ENCODE data around the gene CORO6. TPM values are rescaled to one million over a fixed set of nuclear protein-coding genes. Genes with fewer than 3 reads are reported as not detected.

Gene CORO6
- polyA plus RNA-seq, 1 donor (not counting 4 experiments of a cell fraction or from before 2014, with no cell fraction given) = 20.5 TPM

DNA sequence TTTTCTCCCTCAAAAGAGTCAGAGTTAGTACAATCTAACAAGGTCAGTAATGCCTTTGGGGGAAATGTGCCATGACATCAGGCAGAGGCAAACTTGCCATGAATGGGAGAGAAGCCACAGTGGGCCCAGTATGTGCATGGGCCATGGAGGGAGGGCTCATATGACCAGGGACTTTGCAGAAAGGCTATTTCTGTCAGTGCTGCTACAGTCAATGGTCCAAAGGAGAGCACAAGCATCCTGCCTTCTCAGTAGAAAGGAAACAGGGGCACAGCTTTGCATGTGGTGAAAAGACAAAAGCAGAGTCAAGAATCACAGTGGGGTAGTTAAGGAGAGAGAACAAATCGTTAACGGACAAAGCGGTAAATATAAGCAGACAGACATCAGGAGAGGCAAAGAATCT is 11.2 kb upstream of the CORO6 start:
- no peak overlapping the region for H3K4me2 ChIP-seq (ENCODE audit: control insufficient read depth, extremely low read depth, insufficient read depth, low read depth, low read length)
- no peak overlapping the region for H3K4me3 ChIP-seq (ENCODE audit: control insufficient read depth in 2 of 3, extremely low read depth in 1 of 3, insufficient read depth in 2 of 3, low read depth in 1 of 3, low read length in 3 of 3)
- H3K9me1 ChIP-seq (ENCODE audit: control insufficient read depth, extremely low read depth, insufficient read depth, low read length) = no peaks in the 10 kb centered on the region
- H3K36me3 ChIP-seq (ENCODE audit: control insufficient read depth in 2 of 2, extremely low read depth in 1 of 2, insufficient read depth in 2 of 2, low read length in 2 of 2) = peaks cover 14 to 20% of the 10 kb centered on the region in 2 experiments
- H3K27ac ChIP-seq (ENCODE audit: control insufficient read depth, insufficient read depth, low read length) = no peak overlapping the region
- DNase-seq (ENCODE audit: low read depth, low spot score) = no peak
- no peaks in the 10 kb centered on the region for H4K20me1 ChIP-seq (ENCODE audit: control insufficient read depth, extremely low read depth, insufficient read depth, low read length)
- no peak for FAIRE-seq
- no peak overlapping the region for H2AFZ ChIP-seq (ENCODE audit: control insufficient read depth, low read length)
- H3K9me3 ChIP-seq (ENCODE audit: control insufficient read depth, low read depth, low read length) = no peaks in the 10 kb centered on the region
- H3K9ac ChIP-seq (ENCODE audit: control insufficient read depth, extremely low read depth, insufficient read depth, low read length) = no peak overlapping the region
- no peaks in the 10 kb centered on the region for H3K27me3 ChIP-seq (ENCODE audit: control insufficient read depth, extremely low read depth, insufficient read depth, low read length)
- dilution Hi-C loops (cut with MboI; ENCODE audit: extremely low pct_ligation_motif_present, low sequenced_read_pairs) = no loop called here
- peaks cover 3% of the 10 kb centered on the region for H3K4me1 ChIP-seq (ENCODE audit: control insufficient read depth, extremely low read depth, insufficient read depth, low read length)
- no peaks in the 10 kb centered on the region for H3K79me2 ChIP-seq (ENCODE audit: control insufficient read depth, insufficient read depth, low read length)
- no peak for TF ChIP-seq EZH2 (IDR thresholded peaks at IDR 0.05; ENCODE audit: low read length)
- TF ChIP-seq, protein P1, sequence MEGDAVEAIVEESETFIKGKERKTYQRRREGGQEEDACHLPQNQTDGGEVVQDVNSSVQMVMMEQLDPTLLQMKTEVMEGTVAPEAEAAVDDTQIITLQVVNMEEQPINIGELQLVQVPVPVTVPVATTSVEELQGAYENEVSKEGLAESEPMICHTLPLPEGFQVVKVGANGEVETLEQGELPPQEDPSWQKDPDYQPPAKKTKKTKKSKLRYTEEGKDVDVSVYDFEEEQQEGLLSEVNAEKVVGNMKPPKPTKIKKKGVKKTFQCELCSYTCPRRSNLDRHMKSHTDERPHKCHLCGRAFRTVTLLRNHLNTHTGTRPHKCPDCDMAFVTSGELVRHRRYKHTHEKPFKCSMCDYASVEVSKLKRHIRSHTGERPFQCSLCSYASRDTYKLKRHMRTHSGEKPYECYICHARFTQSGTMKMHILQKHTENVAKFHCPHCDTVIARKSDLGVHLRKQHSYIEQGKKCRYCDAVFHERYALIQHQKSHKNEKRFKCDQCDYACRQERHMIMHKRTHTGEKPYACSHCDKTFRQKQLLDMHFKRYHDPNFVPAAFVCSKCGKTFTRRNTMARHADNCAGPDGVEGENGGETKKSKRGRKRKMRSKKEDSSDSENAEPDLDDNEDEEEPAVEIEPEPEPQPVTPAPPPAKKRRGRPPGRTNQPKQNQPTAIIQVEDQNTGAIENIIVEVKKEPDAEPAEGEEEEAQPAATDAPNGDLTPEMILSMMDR (optimal IDR thresholded peaks at IDR 0.05 in 1 of 3, IDR thresholded peaks at IDR 0.05 in 1 of 3, conservative IDR thresholded peaks at IDR 0.05 in 1 of 3; ENCODE audit: extremely low read depth in 1 of 3, insufficient read depth in 2 of 3, low read length in 3 of 3) = no peak

DNA sequence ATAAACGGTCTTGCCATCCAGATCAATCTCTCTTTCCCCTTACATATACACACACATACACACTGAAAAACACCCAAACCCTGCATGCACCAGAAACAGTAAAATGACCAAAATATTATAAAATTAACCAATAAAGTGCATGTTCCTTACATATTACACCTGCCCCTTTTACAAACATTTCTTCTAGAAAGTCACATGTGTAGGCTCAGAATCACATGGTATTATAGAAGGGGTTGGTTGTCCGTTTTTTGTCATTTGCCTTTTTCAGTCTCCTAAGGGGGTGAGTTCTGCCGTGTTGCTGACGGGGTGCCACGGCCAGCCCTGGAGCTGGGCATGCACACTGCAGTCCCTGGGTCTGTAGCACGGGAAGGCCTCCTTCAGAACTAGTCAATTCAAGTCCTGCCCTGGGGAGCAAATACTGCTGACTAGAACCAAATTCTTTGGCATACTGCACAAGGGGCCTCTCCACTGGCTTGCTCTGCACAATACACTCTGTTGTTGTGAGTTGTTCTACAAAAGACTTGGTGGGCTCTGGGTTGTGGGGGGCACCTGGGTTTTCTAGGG is 8.0 kb upstream of the CORO6 start:
- dilution Hi-C loops (cut with MboI; ENCODE audit: extremely low pct_ligation_motif_present, low sequenced_read_pairs) = no loop called here
- no peak overlapping the region for H3K9ac ChIP-seq (ENCODE audit: control insufficient read depth, extremely low read depth, insufficient read depth, low read length)
- H3K79me2 ChIP-seq (ENCODE audit: control insufficient read depth, insufficient read depth, low read length) = no peaks in the 10 kb centered on the region
- H3K4me1 ChIP-seq (ENCODE audit: control insufficient read depth, extremely low read depth, insufficient read depth, low read length) = peaks cover 3% of the 10 kb centered on the region
- no peaks in the 10 kb centered on the region for H3K9me1 ChIP-seq (ENCODE audit: control insufficient read depth, extremely low read depth, insufficient read depth, low read length)
- H3K27me3 ChIP-seq (ENCODE audit: control insufficient read depth, extremely low read depth, insufficient read depth, low read length) = no peaks in the 10 kb centered on the region
- no peak for DNase-seq (ENCODE audit: low read depth, low spot score)
- TF ChIP-seq EZH2 (IDR thresholded peaks at IDR 0.05; ENCODE audit: low read length) = no peak
- TF ChIP-seq, protein P1 (optimal IDR thresholded peaks at IDR 0.05 in 1 of 3, IDR thresholded peaks at IDR 0.05 in 1 of 3, conservative IDR thresholded peaks at IDR 0.05 in 1 of 3; ENCODE audit: extremely low read depth in 1 of 3, insufficient read depth in 2 of 3, low read length in 3 of 3) = no peak
- no peaks in the 10 kb centered on the region for H3K9me3 ChIP-seq (ENCODE audit: control insufficient read depth, low read depth, low read length)
- no peak overlapping the region for H3K4me3 ChIP-seq (ENCODE audit: control insufficient read depth in 2 of 3, extremely low read depth in 1 of 3, insufficient read depth in 2 of 3, low read depth in 1 of 3, low read length in 3 of 3)
- FAIRE-seq = no peak
- H4K20me1 ChIP-seq (ENCODE audit: control insufficient read depth, extremely low read depth, insufficient read depth, low read length) = no peaks in the 10 kb centered on the region
- peaks cover 9 to 14% of the 10 kb centered on the region in 2 experiments for H3K36me3 ChIP-seq (ENCODE audit: control insufficient read depth in 2 of 2, extremely low read depth in 1 of 2, insufficient read depth in 2 of 2, low read length in 2 of 2)
- H3K4me2 ChIP-seq (ENCODE audit: control insufficient read depth, extremely low read depth, insufficient read depth, low read depth, low read length) = no peak overlapping the region
- H3K27ac ChIP-seq (ENCODE audit: control insufficient read depth, insufficient read depth, low read length) = no peak overlapping the region
- no peak overlapping the region for H2AFZ ChIP-seq (ENCODE audit: control insufficient read depth, low read length)

All from keratinocyte (primary cell).